HFFc6 (cell line): Measurements from ENCODE around the gene RCOR2. TPM values are rescaled to one million over a fixed set of nuclear protein-coding genes. Genes with fewer than 3 reads are reported as not detected.

ENCODE experiments used
- DNase-seq: peaks from one replicate; pipeline ENCODE4 v3.0.0-alpha.2; 2018
- H3K27ac Mint-ChIP-seq: 2 replicates; pipeline ENCODE4 v1.8.0; 2020; ENCODE audit warnings: mild to moderate bottlenecking, mixed read lengths
- H3K27me3 Mint-ChIP-seq: 2 replicates; pipeline ENCODE4 v1.8.0; 2021; ENCODE audit warnings: mild to moderate bottlenecking, moderate library complexity, mixed read lengths; ENCODE audit not compliant: insufficient read depth
- H3K36me3 Mint-ChIP-seq: 2 replicates; pipeline ENCODE4 v1.8.0; 2021; ENCODE audit warnings: low read depth, mixed read lengths
- H3K4me1 Mint-ChIP-seq: 2 replicates; pipeline ENCODE4 v1.8.0; 2020; ENCODE audit warnings: low read depth, mixed read lengths
- H3K4me3 Mint-ChIP-seq: 2 replicates; pipeline ENCODE4 v1.8.0; 2020; ENCODE audit warnings: mild to moderate bottlenecking, moderate library complexity, mixed read lengths
- H3K9me3 Mint-ChIP-seq: 2 replicates; pipeline ENCODE4 v1.8.0; 2020; ENCODE audit warnings: mild to moderate bottlenecking, mixed read lengths
- CTCF ChIP-seq: fragments of 200-600 bp; sonication (generic); IDR thresholded peaks from 2 replicates; pipeline ENCODE4 v1.5.0; 2021; ENCODE audit warnings: antibody characterized with exemption, mild to moderate bottlenecking
- total RNA-seq, 6 experiments: library from RNA; stranded (reverse); fragmentation: NEBNext Ultra II Directional; extraction: Animal tissue kit (Norgen Biotek cat#: 25700); gene quantifications; 2 replicates in 1 of 6; 3 replicates in 5 of 6; pipeline ENCODE4 v1.2.3, GENCODE V29; 2021

RCOR2 gene
- total RNA-seq, 6 experiments from 2014 or later: 0.34 to 0.72 (median 0.41) TPM

DNA sequence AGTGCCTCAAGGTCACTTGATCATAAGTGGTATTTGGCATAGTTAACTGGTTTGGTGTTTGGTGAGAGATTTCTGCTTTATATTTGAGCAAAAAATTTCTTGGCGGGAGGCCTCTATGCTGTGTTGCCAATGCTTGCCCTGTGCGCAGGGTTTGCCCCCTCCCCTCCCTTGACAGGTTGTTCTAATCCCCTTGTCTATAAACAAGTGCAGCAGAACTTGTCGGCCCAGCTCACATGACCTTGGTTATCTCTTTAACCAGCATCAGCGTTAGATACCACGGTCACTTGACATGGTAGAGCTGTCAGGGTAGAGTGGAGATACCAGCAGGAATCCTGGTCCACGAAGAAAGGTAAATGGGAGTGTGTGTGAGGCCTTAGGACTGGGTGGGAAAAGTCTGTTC is 42.5 kb downstream of the RCOR2 start:
- DNase-seq: no peak
- Mint-ChIP-seq H3K4me1 (peaks cover 53% of the 10 kb centered on the region), H3K27me3 (no peaks in the 10 kb centered on the region; the same call in 1 of the 2 replicates), H3K27ac (no peak overlapping the region), H3K36me3 (no peaks in the 10 kb centered on the region; the same call in 1 of the 2 replicates), H3K9me3 (no peaks in the 10 kb centered on the region), H3K4me3 (no peak overlapping the region)
- no peak for TF ChIP-seq CTCF

- no peak overlapping the region for H3K4me3 Mint-ChIP-seq
- H3K27me3 Mint-ChIP-seq: no peaks in the 10 kb centered on the region; the same call in 1 of the 2 replicates
- no peaks in the 10 kb centered on the region; the same call in 1 of the 2 replicates for H3K36me3 Mint-ChIP-seq
- no peak overlapping the region for H3K27ac Mint-ChIP-seq
- DNase-seq: no peak
- H3K9me3 Mint-ChIP-seq: no peaks in the 10 kb centered on the region
- peaks cover 50% of the 10 kb centered on the region for H3K4me1 Mint-ChIP-seq
- no peak for TF ChIP-seq CTCF
Measured at GRCh38 chr11:63873311-63873710, 43.7 kb downstream of the RCOR2 start.

- H3K9me3 Mint-ChIP-seq: no peaks in the 10 kb centered on the region
- no peak overlapping the region; the same call in 1 of the 2 replicates for H3K4me3 Mint-ChIP-seq
- H3K27ac Mint-ChIP-seq: peak overlapping the region; percentile 42; the same call in 1 of the 2 replicates
- H3K27me3 Mint-ChIP-seq: no peaks in the 10 kb centered on the region; the same call in 1 of the 2 replicates
- H3K4me1 Mint-ChIP-seq: peaks cover 48% of the 10 kb centered on the region
- no peak for TF ChIP-seq CTCF
- no peaks in the 10 kb centered on the region; the same call in 1 of the 2 replicates for H3K36me3 Mint-ChIP-seq
- DNase-seq: no peak
Measured at GRCh38 chr11:63872800-63873197, 44.2 kb downstream of the RCOR2 start.

- H3K9me3 Mint-ChIP-seq: no peaks in the 10 kb centered on the region
Measured at GRCh38 chr11:63871962-63872799, 44.8 kb downstream of the RCOR2 start.

More at GRCh38 chr11:63871962-63872799, 44.8 kb downstream of the RCOR2 start:
- H3K4me3 Mint-ChIP-seq: peak overlapping the region; percentile 63
- no peaks in the 10 kb centered on the region; the same call in 1 of the 2 replicates for H3K36me3 Mint-ChIP-seq
- peak; percentile 70 for TF ChIP-seq CTCF
- peak; percentile 98 for DNase-seq
- peaks cover 48% of the 10 kb centered on the region for H3K4me1 Mint-ChIP-seq
- H3K27ac Mint-ChIP-seq: peak overlapping the region; percentile 67
- H3K27me3 Mint-ChIP-seq: no peaks in the 10 kb centered on the region; the same call in 1 of the 2 replicates
